ENCODE measurements around the gene HGD. TPM values are rescaled to one million over a fixed set of nuclear protein-coding genes. Genes with fewer than 3 reads are reported as not detected.

Gene HGD
- total and polyA plus RNA-seq, 4 donors = 1.8 to 2.6 (median 2.3) TPM

- H3K4me1 ChIP-seq (ENCODE audit: control insufficient read depth in 5 of 5, insufficient read depth in 5 of 5, low read length in 5 of 5) = no peaks in the 10 kb centered on the region
- 0 to 33% methylated on average over 1 of the region's 1 CpG for WGBS, 2 donors
Observed at GRCh38 chr3:120634539-120634938, 47.5 kb downstream of the HGD start.

GRCh38 chr3:120625159-120625586, 56.9 kb downstream of the HGD start:
- Histone ChIP-seq H3K27me3 (ENCODE audit: control insufficient read depth in 3 of 3, insufficient read depth in 3 of 3, low read length in 2 of 3) (no peaks in the 10 kb centered on the region), H3K9me3 (ENCODE audit: control insufficient read depth in 4 of 4, insufficient read depth in 3 of 4, low read length in 3 of 4) (peaks cover 0 to 5% (median 2%) of the 10 kb centered on the region in 4 donors), H3K27ac (ENCODE audit: low read depth in 1 of 2, low read length in 1 of 2) (no peak overlapping the region), H3K4me1 (ENCODE audit: control insufficient read depth in 5 of 5, insufficient read depth in 5 of 5, low read length in 5 of 5) (no peaks in the 10 kb centered on the region), H3K36me3 (ENCODE audit: control insufficient read depth in 4 of 4, insufficient read depth in 4 of 4, low read length in 4 of 4) (no peaks in the 10 kb centered on the region), H3K4me3 (no peak overlapping the region), H3K9ac (ENCODE audit: insufficient read depth in 1 of 2, low read length in 2 of 2) (no peak overlapping the region)
- ATAC-seq (ENCODE audit: insufficient read depth, low FRiP score) (no peak), DNase-seq (no peak)
- TF ChIP-seq CTCF (IDR thresholded peaks at IDR 0.05; ENCODE audit: control extremely low read depth, extremely low read depth) = no peak

More at GRCh38 chr3:120634539-120634938, 47.5 kb downstream of the HGD start:
- no peaks in the 10 kb centered on the region for H3K27me3 ChIP-seq (ENCODE audit: control insufficient read depth in 3 of 3, insufficient read depth in 3 of 3, low read length in 2 of 3)
- H3K4me3 ChIP-seq = no peak overlapping the region
- H3K9me3 ChIP-seq (ENCODE audit: control insufficient read depth in 4 of 4, insufficient read depth in 3 of 4, low read length in 3 of 4) = no peaks in the 10 kb centered on the region
- no peaks in the 10 kb centered on the region for H3K36me3 ChIP-seq (ENCODE audit: control insufficient read depth in 4 of 4, insufficient read depth in 4 of 4, low read length in 4 of 4)
- H3K9ac ChIP-seq (ENCODE audit: insufficient read depth in 1 of 2, low read length in 2 of 2) = no peak overlapping the region
- TF ChIP-seq CTCF (IDR thresholded peaks at IDR 0.05; ENCODE audit: control extremely low read depth, extremely low read depth) = no peak
- no peak for ATAC-seq (ENCODE audit: insufficient read depth, low FRiP score)
- no peak overlapping the region for H3K27ac ChIP-seq (ENCODE audit: low read depth in 1 of 2, low read length in 1 of 2)
- DNase-seq = no peak

- TF ChIP-seq CTCF (IDR thresholded peaks at IDR 0.05; ENCODE audit: control extremely low read depth, extremely low read depth) = no peak
- Histone ChIP-seq H3K9ac (ENCODE audit: insufficient read depth in 1 of 2, low read length in 2 of 2) (no peak overlapping the region), H3K27ac (ENCODE audit: low read depth in 1 of 2, low read length in 1 of 2) (no peak overlapping the region), H3K4me1 (ENCODE audit: control insufficient read depth in 5 of 5, insufficient read depth in 5 of 5, low read length in 5 of 5) (no peaks in the 10 kb centered on the region), H3K4me3 (no peak overlapping the region), H3K36me3 (ENCODE audit: control insufficient read depth in 4 of 4, insufficient read depth in 4 of 4, low read length in 4 of 4) (no peaks in the 10 kb centered on the region), H3K27me3 (ENCODE audit: control insufficient read depth in 3 of 3, insufficient read depth in 3 of 3, low read length in 2 of 3) (no peaks in the 10 kb centered on the region), H3K9me3 (ENCODE audit: control insufficient read depth in 4 of 4, insufficient read depth in 3 of 4, low read length in 3 of 4) (peaks cover 0 to 5% (median 2%) of the 10 kb centered on the region in 4 donors)
- ATAC-seq (ENCODE audit: insufficient read depth, low FRiP score) (no peak), DNase-seq (no peak)
Observed at GRCh38 chr3:120623727-120624093, 58.3 kb downstream of the HGD start.

All from lung (tissue), 12 donors.